Colonic mucosa (tissue), 4 donors: ENCODE data around the gene C1QTNF5. TPM values are rescaled to one million over a fixed set of nuclear protein-coding genes. Genes with fewer than 3 reads are reported as not detected.
A peak's percentile ranks its signal among the peaks of the same experiment; 100 is the strongest.

ENCODE experiments used
- DNase-seq: peaks from one replicate; pipeline ENCODE4 v3.0.0-alpha.2; 2020
- H3K27ac ChIP-seq: fragments of 200-600 bp; one replicate; pipeline ENCODE4 v1.8.0; 2021
- H3K27me3 ChIP-seq: fragments of 200-600 bp; one replicate; pipeline ENCODE4 v1.8.0; 2021
- H3K36me3 ChIP-seq: fragments of 200-600 bp; one replicate; pipeline ENCODE4 v1.8.0; 2021
- H3K4me1 ChIP-seq: fragments of 200-600 bp; one replicate; pipeline ENCODE4 v1.8.0; 2021; ENCODE audit warnings: mild to moderate bottlenecking
- H3K4me3 ChIP-seq: fragments of 200-600 bp; one replicate; pipeline ENCODE4 v1.8.0; 2021
- H3K9ac ChIP-seq, 2 donors: one replicate each; pipeline ENCODE4 v1.7.0; 2013; ENCODE audit warnings: control low read depth in 2 of 2, low read depth in 2 of 2, low read length in 2 of 2
- H3K9me3 ChIP-seq: fragments of 200-600 bp; one replicate; pipeline ENCODE4 v1.8.0; 2021
- intact Hi-C: fragments of 100-400 bp; cut with DNase I; formaldehyde crosslinking; loops from one replicate; pipeline ENCODE4 v1.14.1; 2022
- total RNA-seq, 2 donors: library from RNA; stranded (reverse); fragmentation: NEBNext Ultra II Directional in 1 of 2; extraction: Animal tissue kit (Norgen Biotek cat#: 25700) in 1 of 2; gene quantifications; one replicate each; pipeline ENCODE4 v1.2.1, GENCODE V29; 2021
- TF ChIP-seq, protein P1 (sequence below): fragments of 200-600 bp; IDR thresholded peaks from one replicate; pipeline ENCODE4 v1.8.0; 2022; ENCODE audit warnings: antibody characterized with exemption, mild to moderate bottlenecking
- donor health status: healthy.
- donor health status: DM: no; HTN: no; CAD: no.
- donor health status: DM: no; HTN: no; CAD: no.

Gene C1QTNF5
- total RNA-seq, 2 donors from 2014 or later = 5.3 to 8.7 TPM

DNA sequence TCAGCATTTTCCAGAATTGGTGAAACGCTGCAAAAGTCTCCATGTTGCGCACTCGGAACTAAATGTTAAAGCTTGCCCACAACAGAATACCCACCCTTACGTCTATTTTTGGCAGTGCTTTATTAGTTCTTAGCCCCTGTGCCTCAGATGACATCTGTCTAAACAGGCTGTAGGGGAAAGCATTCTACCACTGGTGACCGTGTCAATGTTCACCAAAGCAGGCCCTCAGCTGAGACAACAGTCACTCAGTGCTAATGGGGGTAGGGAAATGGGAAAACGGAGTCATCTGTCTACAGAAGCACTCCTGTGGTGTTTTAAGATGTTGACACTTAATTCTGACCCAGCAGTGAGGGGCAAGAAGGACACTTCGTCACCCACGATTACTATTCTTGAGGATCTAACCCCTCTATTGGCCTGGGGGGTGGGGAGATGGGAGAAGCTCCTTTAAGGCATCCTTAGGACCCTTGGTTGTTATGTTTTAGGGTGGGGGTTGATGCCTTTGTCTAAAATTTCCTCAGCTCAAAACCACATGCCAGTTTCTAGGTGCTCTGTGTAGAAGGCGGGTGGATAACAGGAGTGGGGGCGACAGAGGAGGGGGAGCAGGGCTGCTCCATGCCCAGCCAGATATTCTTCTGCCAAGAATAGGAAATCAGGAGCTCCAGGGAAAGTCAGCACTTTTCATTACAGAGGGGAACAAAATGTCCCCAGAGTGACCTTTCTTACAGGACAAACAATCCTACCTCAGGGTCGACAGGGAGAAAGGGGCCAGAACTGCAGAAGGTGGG lies 21.4 kb upstream of the C1QTNF5 start:
- peak overlapping the region in 1 of 2 donors; percentile 19 for H3K9ac ChIP-seq
- peaks cover 7% of the 10 kb centered on the region for H3K4me1 ChIP-seq
- no peak overlapping the region for H3K27ac ChIP-seq
- no peaks in the 10 kb centered on the region for H3K9me3 ChIP-seq
- TF ChIP-seq, protein P1, sequence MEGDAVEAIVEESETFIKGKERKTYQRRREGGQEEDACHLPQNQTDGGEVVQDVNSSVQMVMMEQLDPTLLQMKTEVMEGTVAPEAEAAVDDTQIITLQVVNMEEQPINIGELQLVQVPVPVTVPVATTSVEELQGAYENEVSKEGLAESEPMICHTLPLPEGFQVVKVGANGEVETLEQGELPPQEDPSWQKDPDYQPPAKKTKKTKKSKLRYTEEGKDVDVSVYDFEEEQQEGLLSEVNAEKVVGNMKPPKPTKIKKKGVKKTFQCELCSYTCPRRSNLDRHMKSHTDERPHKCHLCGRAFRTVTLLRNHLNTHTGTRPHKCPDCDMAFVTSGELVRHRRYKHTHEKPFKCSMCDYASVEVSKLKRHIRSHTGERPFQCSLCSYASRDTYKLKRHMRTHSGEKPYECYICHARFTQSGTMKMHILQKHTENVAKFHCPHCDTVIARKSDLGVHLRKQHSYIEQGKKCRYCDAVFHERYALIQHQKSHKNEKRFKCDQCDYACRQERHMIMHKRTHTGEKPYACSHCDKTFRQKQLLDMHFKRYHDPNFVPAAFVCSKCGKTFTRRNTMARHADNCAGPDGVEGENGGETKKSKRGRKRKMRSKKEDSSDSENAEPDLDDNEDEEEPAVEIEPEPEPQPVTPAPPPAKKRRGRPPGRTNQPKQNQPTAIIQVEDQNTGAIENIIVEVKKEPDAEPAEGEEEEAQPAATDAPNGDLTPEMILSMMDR = no peak
- intact Hi-C loops = no loop called here
- no peaks in the 10 kb centered on the region for H3K36me3 ChIP-seq
- DNase-seq = no peak
- peak overlapping the region; percentile 40 for H3K4me3 ChIP-seq
- no peaks in the 10 kb centered on the region for H3K27me3 ChIP-seq

DNA sequence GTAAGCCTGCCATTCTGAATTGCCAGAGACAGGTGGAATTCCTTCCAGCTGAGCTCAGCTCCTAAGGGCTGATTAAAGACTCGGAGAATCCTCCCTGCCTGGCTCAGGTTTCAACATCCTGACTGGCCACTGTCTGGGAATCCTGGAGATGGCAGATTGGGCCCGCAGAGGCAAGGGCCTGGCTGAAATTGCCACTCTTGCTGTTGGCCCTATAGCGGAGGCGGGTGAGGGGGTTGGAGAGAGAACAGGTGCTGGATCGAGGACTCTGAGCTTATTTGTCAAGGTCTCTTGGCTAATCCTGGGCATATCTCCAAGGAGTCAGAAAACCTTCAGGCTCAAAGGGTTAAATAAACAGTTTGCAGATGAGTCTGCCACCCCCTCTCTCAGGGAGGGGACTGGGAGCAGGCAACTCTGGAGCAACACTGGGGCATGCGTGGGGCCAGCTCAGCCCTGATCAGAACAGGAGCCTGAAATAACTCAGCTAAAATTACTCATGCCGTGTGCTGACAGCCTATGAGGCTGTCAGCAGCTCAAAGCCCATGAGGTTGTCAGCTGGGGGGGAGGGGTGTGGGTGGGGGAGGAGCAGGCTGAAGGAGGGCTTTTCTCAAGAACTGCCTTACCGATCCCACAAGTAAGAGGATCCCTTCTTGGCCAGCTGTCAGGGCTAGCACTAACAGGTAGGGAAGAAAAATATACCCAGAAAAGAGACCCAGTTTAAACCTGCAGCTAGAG lies 20.5 kb upstream of the C1QTNF5 start:
- Histone ChIP-seq H3K9me3 (no peaks in the 10 kb centered on the region), H3K4me3 (no peak overlapping the region), H3K9ac (no peak overlapping the region), H3K4me1 (peaks cover 6% of the 10 kb centered on the region), H3K27ac (no peak overlapping the region), H3K27me3 (no peaks in the 10 kb centered on the region), H3K36me3 (no peaks in the 10 kb centered on the region)
- intact Hi-C loops = no loop called here
- TF ChIP-seq, protein P1 = no peak
- DNase-seq = no peak

DNA sequence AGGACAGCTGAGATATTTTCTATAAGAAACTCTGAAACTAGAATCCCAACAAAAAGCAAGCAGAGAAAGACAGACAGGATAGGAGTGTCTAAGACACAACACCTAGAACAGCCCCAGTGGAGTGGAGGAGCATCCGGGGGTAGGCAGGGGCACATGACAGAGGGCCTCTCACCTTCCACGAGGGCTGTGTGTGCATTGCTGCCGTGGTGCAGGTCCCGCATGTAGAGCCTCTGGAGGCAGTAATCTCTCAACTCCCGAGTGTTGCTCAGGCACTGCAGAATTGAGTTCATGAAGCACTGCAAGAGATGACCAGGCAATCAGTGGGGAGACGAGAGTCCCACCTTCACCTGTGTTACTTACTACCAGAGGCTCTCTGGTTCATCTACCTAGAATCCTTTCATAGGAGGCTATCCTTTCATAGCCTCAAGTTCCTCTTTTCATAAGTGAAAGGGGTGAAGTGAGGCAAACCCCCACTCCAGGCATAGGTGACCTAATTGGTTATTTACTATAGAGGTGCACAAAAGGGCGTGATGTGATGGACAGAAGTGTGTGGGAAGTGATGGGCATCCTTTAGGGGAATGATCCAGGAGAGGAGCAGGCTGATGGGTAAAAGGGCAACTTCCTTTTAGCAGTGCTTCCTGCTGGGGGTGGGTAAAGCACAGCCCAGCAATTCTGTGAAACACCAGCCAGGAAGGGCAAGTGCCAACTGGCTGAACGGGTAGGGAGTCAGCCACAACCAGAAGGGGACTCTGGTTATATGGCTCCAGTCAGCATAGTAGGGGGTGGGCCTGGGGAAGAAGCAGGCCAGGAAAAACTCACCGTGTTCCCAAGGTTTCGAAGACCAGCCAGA lies 18.9 kb upstream of the C1QTNF5 start:
- Histone ChIP-seq H3K9ac (no peak overlapping the region), H3K27ac (no peak overlapping the region), H3K9me3 (no peaks in the 10 kb centered on the region), H3K4me3 (no peak overlapping the region), H3K4me1 (no peaks in the 10 kb centered on the region), H3K36me3 (no peaks in the 10 kb centered on the region), H3K27me3 (no peaks in the 10 kb centered on the region)
- TF ChIP-seq, protein P1 = no peak
- no peak for DNase-seq
- intact Hi-C loops = no loop called here

DNA sequence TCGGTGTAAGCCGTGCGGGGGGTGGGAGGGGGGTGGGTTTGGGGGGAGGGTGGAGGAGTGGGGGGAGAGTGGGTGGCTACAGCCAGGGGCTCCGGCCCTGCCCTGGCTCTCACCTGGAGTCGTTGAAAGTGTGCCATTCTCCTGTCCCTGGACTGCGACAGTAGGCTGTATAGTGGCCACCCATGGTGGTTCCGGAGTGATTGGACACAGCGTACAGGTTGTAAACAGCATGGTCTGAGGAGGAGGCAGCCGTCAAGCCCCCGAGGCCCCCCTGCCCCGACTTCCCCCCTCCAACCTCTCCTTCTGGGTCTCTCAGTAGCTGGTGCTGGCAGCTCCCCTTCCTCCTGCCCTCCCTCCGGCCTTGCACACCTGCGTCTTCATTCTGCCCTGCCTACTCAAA lies 16.4 kb upstream of the C1QTNF5 start:
- Histone ChIP-seq H3K9ac (no peak overlapping the region), H3K9me3 (no peaks in the 10 kb centered on the region), H3K4me3 (peak overlapping the region; percentile 49), H3K27ac (no peak overlapping the region), H3K4me1 (no peaks in the 10 kb centered on the region), H3K36me3 (no peaks in the 10 kb centered on the region), H3K27me3 (no peaks in the 10 kb centered on the region)
- no peak for DNase-seq
- TF ChIP-seq, protein P1 = no peak
- intact Hi-C loops = loop anchor here (2.0 kb wide), 2 partner anchors 16 to 118 kb away; no protein-coding TSS in a partner anchor
